ENCODE results near the gene PRPH2. TPM values are rescaled to one million over a fixed set of nuclear protein-coding genes. Genes with fewer than 3 reads are reported as not detected.
A peak's percentile ranks its signal among the peaks of the same experiment; 100 is the strongest.

Gene PRPH2, protein sequence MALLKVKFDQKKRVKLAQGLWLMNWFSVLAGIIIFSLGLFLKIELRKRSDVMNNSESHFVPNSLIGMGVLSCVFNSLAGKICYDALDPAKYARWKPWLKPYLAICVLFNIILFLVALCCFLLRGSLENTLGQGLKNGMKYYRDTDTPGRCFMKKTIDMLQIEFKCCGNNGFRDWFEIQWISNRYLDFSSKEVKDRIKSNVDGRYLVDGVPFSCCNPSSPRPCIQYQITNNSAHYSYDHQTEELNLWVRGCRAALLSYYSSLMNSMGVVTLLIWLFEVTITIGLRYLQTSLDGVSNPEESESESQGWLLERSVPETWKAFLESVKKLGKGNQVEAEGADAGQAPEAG
- 1.4 TPM for total RNA-seq (ENCODE audit: insufficient read depth, low replicate concordance)

DNA sequence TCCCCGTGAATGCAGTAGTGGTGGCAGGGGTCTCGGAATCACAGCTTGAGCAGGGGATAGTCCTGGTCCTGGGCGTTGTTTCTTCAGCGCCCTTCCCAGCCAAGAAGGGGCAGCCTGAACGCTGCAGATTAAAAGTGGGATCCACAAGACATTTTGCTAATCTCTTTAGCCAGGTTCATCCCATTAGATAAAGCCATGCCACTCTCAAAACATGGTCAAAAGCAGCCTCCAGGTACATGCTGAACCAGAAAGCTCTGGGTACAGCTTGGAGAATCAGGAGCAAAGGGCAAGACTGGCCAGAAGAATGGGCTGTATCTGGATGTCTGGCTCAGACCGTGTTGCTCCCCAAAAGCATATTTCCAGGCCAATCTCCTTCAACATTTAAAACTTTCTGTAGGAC, at the start of gene PRPH2:
TSS of gene PRPH2 (minus strand) at position 101 of the 400 bp plus-strand sequence. CDS start 263 bp downstream, outside the sequence.
- no peak for DNase-seq (ENCODE audit: low spot score)

GRCh38 chr6:42771741-42772100, 49.3 kb upstream of the PRPH2 start:
- DNase-seq (ENCODE audit: low spot score), result no peak

GRCh38 chr6:42769836-42770235, 47.4 kb upstream of the PRPH2 start:
- DNase-seq (ENCODE audit: low spot score), result no peak

- no peak for DNase-seq (ENCODE audit: low spot score)
Observed at GRCh38 chr6:42769051-42769450, 46.7 kb upstream of the PRPH2 start.

DNA sequence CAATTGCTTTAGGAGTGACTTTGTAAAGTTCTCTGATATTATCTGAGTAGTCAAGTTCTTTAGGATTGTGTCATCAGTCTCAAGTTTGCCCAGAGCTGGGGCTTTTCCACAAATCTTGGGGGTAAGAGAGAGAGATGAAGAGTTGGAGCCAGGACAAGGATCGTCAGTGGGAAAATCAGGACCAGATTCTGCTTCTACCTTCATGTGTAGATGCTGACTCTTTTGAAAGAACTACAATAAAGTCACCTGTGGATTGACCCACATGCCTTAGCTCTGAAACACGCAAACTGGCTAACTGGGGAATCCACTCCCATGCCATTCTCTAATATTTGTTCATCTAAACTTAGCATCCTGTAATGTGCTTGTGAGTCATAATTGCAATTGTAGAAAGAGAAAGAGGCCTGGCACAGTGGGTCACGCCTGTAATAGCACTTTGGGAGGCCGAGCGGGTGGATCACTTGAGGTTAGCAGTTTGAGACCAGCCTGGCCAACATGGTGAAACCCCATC, 43.8 kb upstream of the PRPH2 start:
- no peak for DNase-seq (ENCODE audit: low spot score)

DNA sequence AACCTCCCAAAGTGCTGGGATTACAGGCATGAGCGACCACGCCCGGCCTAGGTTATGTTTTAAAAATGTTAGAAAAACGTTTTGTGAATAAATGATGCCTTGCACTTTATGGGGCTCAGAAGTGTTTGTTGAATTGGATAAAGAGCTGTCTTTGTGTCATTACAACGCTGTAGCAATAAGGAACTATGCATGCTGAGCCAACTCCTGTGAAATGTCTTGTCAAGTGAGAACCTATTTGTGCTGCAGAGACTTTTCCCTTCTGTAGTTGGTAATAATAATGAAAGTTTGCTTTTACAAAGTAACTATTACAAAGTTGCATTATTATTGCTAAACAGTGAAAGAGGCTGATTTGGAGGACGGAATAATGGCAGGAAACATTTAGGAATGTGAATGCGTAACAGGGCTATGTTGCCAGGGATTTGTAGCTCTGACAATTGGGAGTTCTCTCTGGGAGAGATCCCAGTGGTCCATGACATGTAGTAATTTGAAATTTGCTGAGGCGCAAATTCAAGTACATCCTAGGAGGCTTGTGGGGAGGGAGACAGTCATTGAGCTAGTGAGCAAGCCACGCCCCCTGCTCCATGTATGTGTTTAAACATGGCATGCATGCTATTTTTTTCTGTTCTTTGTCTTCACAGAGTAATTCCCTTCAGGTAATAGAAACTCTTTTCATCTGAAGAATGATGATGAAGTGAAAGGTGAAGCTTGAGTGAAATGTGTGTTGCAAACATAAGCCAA, 42.7 kb upstream of the PRPH2 start:
- DNase-seq (ENCODE audit: low spot score), result no peak

DNA sequence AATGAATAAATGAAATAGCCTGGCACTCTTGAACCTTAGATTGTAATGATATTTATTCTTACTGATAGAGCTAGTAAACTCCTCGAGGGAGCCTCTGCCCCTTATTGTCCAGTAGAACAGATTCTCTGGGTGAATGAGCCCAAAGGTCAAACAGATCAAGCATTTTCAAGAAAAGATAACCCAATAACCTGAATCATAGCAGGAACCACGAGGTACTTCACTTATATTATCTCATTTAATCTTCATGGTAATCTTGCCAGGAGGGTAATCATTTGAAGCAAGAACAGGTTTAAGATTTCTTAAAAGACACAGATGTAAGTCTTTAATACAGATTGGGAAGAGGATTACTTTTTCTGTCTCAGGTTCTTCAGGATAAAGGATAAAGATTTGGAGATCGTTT, 40.6 kb upstream of the PRPH2 start:
- no peak for DNase-seq (ENCODE audit: low spot score)

- no peak for DNase-seq (ENCODE audit: low spot score)
Observed at GRCh38 chr6:42762426-42762859, 40.0 kb upstream of the PRPH2 start.

- DNase-seq (ENCODE audit: low spot score), result no peak
Observed at GRCh38 chr6:42761287-42762067, 39.1 kb upstream of the PRPH2 start.

DNA sequence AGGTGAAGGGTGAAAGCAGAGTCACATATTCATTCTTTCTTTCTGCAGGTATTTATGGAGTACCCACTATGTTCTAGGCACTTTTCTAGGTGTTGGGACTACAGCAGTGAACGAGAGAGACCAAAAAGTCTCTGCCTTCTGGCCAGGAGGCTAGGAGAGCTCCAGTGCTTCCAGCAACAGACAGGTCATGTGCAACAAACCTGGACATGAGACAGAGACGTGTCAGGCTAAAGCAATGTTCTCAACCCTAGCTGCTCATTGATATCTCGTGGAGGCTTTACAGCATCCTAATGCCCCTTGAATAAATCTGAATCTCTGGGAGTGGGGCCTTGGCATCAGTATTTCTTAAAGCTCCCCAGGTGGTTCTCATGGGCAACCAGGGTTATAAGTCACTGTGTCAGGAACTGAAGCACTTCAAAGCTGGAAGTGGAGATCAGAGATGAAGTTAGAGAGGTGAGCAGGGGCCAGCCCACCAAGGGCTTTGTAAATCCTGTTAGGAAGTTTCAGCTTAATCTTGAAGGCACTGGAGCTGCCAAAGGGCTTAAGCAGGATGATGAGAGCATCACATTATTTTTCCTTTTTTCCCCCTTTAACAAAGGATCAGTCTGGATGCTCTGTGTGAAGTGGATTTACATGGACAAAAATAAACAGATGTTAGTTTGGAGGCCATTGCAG, 36.5 kb upstream of the PRPH2 start:
- no peak for DNase-seq (ENCODE audit: low spot score)

GRCh38 chr6:42756722-42757121, 34.3 kb upstream of the PRPH2 start:
- DNase-seq (ENCODE audit: low spot score), result no peak

DNA sequence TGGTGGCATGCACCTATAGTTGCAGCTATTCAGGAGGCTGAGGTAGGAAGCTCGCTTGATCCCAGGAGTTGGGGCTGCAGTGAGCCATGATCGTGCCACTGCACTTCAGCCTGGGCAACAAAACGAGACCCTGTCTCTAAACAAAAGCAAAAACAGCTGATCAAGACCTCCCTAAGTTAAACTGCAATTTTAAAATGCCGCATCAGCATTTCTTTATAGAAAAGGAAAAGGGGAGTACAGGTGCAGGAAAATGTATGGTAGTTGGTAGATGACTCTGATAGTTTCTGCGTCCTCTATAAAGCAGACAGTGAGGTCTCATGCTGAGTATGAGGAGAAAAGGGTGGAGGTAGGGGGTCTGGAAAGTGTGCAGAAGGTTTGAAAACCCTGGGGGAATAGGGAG, 32.4 kb upstream of the PRPH2 start:
- no peak for DNase-seq (ENCODE audit: low spot score)

- DNase-seq (ENCODE audit: low spot score), result no peak
Observed at GRCh38 chr6:42751055-42751454, 28.7 kb upstream of the PRPH2 start.

DNA sequence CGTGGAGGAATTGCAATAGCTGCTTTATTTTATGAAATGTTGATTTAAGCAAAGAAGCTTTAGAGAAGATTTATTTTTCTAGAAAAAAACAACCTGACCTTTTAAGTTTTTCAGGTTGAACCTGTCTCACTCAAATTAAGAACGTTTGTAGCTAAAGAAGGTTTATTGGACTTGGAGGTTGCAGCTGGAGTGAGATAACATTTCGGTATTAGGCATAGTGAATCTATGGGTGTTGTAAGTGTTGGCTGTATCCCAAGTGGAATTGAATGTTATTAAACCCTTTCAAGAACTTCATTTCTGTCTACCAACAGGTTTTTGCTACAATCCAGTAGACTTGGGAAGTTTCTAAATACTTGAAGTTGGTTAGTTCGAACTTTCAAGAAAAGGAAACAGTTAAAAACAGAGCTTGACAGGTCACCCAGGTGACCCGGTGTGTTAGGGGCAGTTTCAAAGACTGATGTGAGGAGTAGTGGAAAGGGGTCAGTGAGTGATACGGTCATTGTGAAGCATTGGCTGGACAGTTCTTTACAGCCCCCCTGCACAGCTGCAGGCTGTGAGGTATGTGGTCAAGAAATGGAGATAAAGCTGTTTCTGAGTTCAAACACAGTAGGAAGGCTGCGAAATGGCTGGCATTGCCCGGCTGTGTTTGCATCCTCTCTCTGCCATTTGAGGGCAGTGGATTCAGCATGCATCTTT, 26.0 kb upstream of the PRPH2 start:
- DNase-seq (ENCODE audit: low spot score), result no peak

GRCh38 chr6:42746463-42747391, 24.3 kb upstream of the PRPH2 start:
- DNase-seq (ENCODE audit: low spot score), result peak; percentile 94

- peak; percentile 99 for DNase-seq (ENCODE audit: low spot score)
Observed at GRCh38 chr6:42745640-42746462, 23.5 kb upstream of the PRPH2 start, which contains the start of gene TBCC. TSS of gene TBCC (minus strand) at chr6:42746103. CDS start at chr6:42746073, 30 bp downstream.

DNA sequence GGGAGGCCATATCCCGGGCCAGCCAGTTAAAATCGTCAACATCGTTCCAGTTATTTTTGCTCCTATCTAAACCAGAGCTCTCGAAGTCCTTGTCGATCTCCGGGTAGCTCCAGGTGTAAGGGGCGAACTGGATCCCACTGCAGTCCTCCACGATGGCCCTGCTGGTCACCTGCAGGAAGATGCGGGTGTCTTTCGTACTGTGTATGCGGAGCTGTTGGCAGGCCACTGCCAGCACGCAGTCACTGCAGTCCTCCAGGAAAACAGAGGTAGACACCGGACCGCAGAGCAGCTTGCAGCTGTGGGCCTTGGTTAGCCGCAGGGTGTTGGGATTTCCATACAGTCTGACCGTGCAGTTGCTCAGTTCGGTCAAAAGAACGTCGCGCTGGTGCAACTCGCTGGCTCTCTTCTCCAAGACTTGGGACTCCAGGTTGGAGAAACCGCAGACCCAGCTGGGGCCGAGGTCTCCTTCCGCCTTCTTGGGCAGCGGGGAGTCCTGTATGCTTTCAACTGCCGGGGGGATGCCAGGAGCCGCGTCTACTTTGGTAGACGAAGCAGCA, 22.8 kb upstream of the PRPH2 start:
- DNase-seq (ENCODE audit: low spot score), result peak; percentile 18

- DNase-seq (ENCODE audit: low spot score), result no peak
Observed at GRCh38 chr6:42744351-42744893, 22.0 kb upstream of the PRPH2 start.
